ENCODE measurements around the gene AAGAB.

Gene AAGAB

GRCh38 chr15:67190326-67190725 is 64.1 kb downstream of the AAGAB start:
- DNase-seq (ENCODE audit: low read depth in 3 of 3, low spot score in 1 of 3) = no peak

GRCh38 chr15:67189326-67190051 is 65.0 kb downstream of the AAGAB start:
- no peak for DNase-seq (ENCODE audit: low read depth in 3 of 3, low spot score in 1 of 3)

- DNase-seq (ENCODE audit: low read depth in 3 of 3, low spot score in 1 of 3) = no peak
Observed at GRCh38 chr15:67188551-67189218, 65.8 kb downstream of the AAGAB start.

- no peak for DNase-seq (ENCODE audit: low read depth in 3 of 3, low spot score in 1 of 3)
Observed at GRCh38 chr15:67187351-67187854, 67.1 kb downstream of the AAGAB start.

GRCh38 chr15:67186688-67187087 is 67.8 kb downstream of the AAGAB start:
- no peak for DNase-seq (ENCODE audit: low read depth in 3 of 3, low spot score in 1 of 3)

- DNase-seq (ENCODE audit: low read depth in 3 of 3, low spot score in 1 of 3) = no peak
Observed at GRCh38 chr15:67186226-67186649, 68.2 kb downstream of the AAGAB start.

GRCh38 chr15:67185621-67186225 is 68.7 kb downstream of the AAGAB start:
- no peak for DNase-seq (ENCODE audit: low read depth in 3 of 3, low spot score in 1 of 3)

- no peak for DNase-seq (ENCODE audit: low read depth in 3 of 3, low spot score in 1 of 3)
Observed at GRCh38 chr15:67185051-67185450, 69.4 kb downstream of the AAGAB start.

GRCh38 chr15:67184208-67184925 is 70.1 kb downstream of the AAGAB start:
- no peak for DNase-seq (ENCODE audit: low read depth in 3 of 3, low spot score in 1 of 3)

- DNase-seq (ENCODE audit: low read depth in 3 of 3, low spot score in 1 of 3) = no peak
Observed at GRCh38 chr15:67183443-67184169, 70.9 kb downstream of the AAGAB start.

- DNase-seq (ENCODE audit: low read depth in 3 of 3, low spot score in 1 of 3) = no peak
Observed at GRCh38 chr15:67181221-67181639, 73.2 kb downstream of the AAGAB start.

GRCh38 chr15:67180514-67181191 is 73.8 kb downstream of the AAGAB start:
- DNase-seq (ENCODE audit: low read depth in 3 of 3, low spot score in 1 of 3) = no peak

GRCh38 chr15:67180035-67180434 is 74.4 kb downstream of the AAGAB start:
- no peak for DNase-seq (ENCODE audit: low read depth in 3 of 3, low spot score in 1 of 3)

- DNase-seq (ENCODE audit: low read depth in 3 of 3, low spot score in 1 of 3) = no peak
Observed at GRCh38 chr15:67179411-67179995, 75.0 kb downstream of the AAGAB start.

GRCh38 chr15:67178569-67179210 is 75.8 kb downstream of the AAGAB start:
- no peak for DNase-seq (ENCODE audit: low read depth in 3 of 3, low spot score in 1 of 3)

- no peak for DNase-seq (ENCODE audit: low read depth in 3 of 3, low spot score in 1 of 3)
Observed at GRCh38 chr15:67177752-67178151, 76.7 kb downstream of the AAGAB start.

GRCh38 chr15:67176195-67176971 is 78.1 kb downstream of the AAGAB start:
- DNase-seq (ENCODE audit: low read depth in 3 of 3, low spot score in 1 of 3) = no peak

- DNase-seq (ENCODE audit: low read depth in 3 of 3, low spot score in 1 of 3) = no peak
Observed at GRCh38 chr15:67175643-67176071, 78.8 kb downstream of the AAGAB start.

Measured in stimulated activated CD4-positive, alpha-beta T cell treated with anti-CD3 and anti-CD28 coated beads, TNF-alpha, amount 100 ng/mL, for 1 hour (primary cell).